Neural crest cell (in vitro differentiated cells): Measurements from ENCODE around the gene ZNF549. TPM values are rescaled to one million over a fixed set of nuclear protein-coding genes. Genes with fewer than 3 reads are reported as not detected.

Source experiments
- DNase-seq: peaks from one replicate; pipeline ENCODE4 v3.0.0; 2021; ENCODE audit warnings: low read depth, mixed read lengths, low spot score
- H3K27ac Mint-ChIP-seq: one replicate; pipeline ENCODE4 v1.8.0; 2021; ENCODE audit warnings: mild to moderate bottlenecking, mixed read lengths; ENCODE audit not compliant: unreplicated experiment
- H3K27me3 Mint-ChIP-seq: 2 replicates; pipeline ENCODE4 v1.8.0; 2021; ENCODE audit warnings: low read depth, mild to moderate bottlenecking, mixed read lengths
- H3K36me3 Mint-ChIP-seq: 2 replicates; pipeline ENCODE4 v1.8.0; 2021; ENCODE audit warnings: low read depth, mild to moderate bottlenecking, mixed read lengths
- H3K4me1 Mint-ChIP-seq: 2 replicates; pipeline ENCODE4 v1.8.0; 2021; ENCODE audit warnings: mixed read lengths
- H3K4me3 Mint-ChIP-seq: one replicate; pipeline ENCODE4 v1.8.0; 2021; ENCODE audit warnings: mild to moderate bottlenecking, mixed read lengths
- H3K9me3 Mint-ChIP-seq: 2 replicates; pipeline ENCODE4 v1.8.0; 2021; ENCODE audit warnings: mixed read lengths
- total RNA-seq: library from RNA; stranded (reverse); gene quantifications from 2 replicates; pipeline ENCODE4 v1.2.1, GENCODE V29; 2021
- TF ChIP-seq, protein P1 (sequence below): fragments of 200-600 bp; sonication (generic); conservative IDR thresholded peaks from 2 replicates; pipeline ENCODE4 v1.5.0; 2021; ENCODE audit warnings: antibody characterized with exemption, mild to moderate bottlenecking

The ZNF549 gene
- total RNA-seq, 1 donor from 2014 or later, result 10.6 TPM

DNA sequence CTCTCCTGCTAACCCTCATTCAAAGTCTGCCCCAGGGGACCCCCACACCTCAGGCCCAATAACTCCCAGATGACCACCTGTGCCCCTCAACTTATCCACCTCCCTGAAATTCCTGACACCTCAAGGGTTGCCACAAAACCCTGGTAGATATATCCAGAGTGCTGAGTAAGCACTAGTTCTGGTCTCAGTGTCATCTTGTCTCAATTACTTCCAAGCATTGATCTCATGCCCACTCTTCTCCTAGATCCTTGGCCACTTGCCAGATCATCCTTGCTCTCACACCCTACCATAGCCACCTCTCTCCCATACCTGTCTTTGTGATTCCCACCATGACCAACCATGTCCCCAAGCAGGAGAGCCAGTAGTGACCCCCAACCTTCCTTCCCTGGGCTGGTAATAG is 49.5 kb downstream of the ZNF549 start:
- Mint-ChIP-seq H3K27ac (no peak overlapping the region), H3K4me1 (peaks cover 19% of the 10 kb centered on the region), H3K4me3 (peak overlapping the region; percentile 81), H3K27me3 (no peaks in the 10 kb centered on the region), H3K9me3 (peaks cover 36% of the 10 kb centered on the region), H3K36me3 (peaks cover 73% of the 10 kb centered on the region)
- TF ChIP-seq, protein P1, sequence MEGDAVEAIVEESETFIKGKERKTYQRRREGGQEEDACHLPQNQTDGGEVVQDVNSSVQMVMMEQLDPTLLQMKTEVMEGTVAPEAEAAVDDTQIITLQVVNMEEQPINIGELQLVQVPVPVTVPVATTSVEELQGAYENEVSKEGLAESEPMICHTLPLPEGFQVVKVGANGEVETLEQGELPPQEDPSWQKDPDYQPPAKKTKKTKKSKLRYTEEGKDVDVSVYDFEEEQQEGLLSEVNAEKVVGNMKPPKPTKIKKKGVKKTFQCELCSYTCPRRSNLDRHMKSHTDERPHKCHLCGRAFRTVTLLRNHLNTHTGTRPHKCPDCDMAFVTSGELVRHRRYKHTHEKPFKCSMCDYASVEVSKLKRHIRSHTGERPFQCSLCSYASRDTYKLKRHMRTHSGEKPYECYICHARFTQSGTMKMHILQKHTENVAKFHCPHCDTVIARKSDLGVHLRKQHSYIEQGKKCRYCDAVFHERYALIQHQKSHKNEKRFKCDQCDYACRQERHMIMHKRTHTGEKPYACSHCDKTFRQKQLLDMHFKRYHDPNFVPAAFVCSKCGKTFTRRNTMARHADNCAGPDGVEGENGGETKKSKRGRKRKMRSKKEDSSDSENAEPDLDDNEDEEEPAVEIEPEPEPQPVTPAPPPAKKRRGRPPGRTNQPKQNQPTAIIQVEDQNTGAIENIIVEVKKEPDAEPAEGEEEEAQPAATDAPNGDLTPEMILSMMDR, result no peak
- no peak for DNase-seq

DNA sequence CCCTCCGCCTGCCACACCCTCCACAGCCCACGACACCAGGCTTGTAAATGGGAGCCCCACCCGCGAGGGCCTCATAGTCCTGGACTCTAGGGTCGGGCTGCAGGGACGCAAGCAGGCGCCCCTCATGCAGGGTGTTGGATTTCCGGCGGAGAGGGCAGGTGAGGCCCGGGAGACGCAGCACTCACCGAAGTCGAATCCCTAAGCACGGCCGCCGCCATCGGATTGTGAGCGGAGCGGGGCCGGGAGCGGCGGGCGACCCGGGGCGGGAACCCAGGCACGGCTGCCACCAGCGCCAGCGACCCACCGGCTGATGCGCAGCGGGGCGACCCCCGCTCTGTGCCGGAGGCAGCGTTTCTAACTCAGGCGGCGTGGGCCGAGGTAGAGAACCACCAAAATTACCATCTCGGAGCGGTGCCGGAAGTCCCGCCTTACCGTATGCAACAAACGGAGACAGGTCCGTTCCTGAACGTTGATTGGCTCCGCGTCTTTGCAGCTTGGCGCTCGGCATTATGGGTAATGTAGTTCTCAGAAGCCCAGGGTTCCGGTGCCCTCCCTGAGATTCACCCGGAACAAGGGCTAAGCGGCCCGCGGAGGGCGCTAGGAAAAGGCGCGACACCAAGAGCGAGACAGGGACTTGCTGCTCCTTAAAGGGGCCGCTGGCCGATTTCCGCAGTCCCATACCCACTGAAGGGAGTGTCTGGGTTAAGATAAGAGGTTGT is 51.5 kb downstream of the ZNF549 start, which contains the start of gene ZNF416:
Gene ZNF416 (minus strand): TSS at position 425 of the 719 bp plus-strand sequence. CDS start 207 bp downstream, at position 218.
- peaks cover 40% of the 10 kb centered on the region for H3K9me3 Mint-ChIP-seq

DNA sequence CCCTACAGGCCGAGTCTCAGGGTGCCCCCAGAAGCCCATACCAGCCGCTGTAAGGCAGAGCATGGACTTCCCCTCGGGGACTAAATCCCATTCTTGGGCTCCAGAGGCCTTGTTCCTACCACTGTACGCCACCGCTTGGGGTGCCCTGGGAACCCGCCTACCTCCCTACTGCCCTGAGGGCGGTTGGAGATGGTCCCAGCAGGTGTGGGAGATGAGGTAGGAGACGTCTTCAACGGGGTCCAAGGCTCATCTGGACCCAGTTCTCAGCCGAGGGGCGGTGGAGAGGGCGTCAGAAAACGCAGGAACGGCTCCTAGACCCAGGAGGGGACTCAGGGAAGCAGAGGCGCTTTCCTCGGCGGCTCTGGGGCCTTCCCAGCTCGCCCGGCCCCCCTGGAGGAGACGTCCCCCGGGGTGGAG is 56.0 kb downstream of the ZNF549 start:
- TF ChIP-seq, protein P1, result no peak
- no peak for DNase-seq
- no peak overlapping the region for H3K27ac Mint-ChIP-seq
- H3K9me3 Mint-ChIP-seq, result peaks cover 38% of the 10 kb centered on the region
- H3K4me1 Mint-ChIP-seq, result peaks cover 27% of the 10 kb centered on the region
- H3K27me3 Mint-ChIP-seq, result no peaks in the 10 kb centered on the region
- peaks cover 54% of the 10 kb centered on the region for H3K36me3 Mint-ChIP-seq
- H3K4me3 Mint-ChIP-seq, result no peak overlapping the region

More for the DNA sequence above, 51.5 kb downstream of the ZNF549 start, which contains the start of gene ZNF416:
- H3K27me3 Mint-ChIP-seq, result no peaks in the 10 kb centered on the region
- TF ChIP-seq, protein P1, result no peak
- no peak within 1 kb of the TSS for H3K27ac Mint-ChIP-seq
- H3K36me3 Mint-ChIP-seq, result peaks cover 61% of the 10 kb centered on the region
- H3K4me1 Mint-ChIP-seq, result peaks cover 21% of the 10 kb centered on the region
- peak within 1 kb of the TSS; percentile 86 for H3K4me3 Mint-ChIP-seq
- peak; percentile 90 for DNase-seq

DNA sequence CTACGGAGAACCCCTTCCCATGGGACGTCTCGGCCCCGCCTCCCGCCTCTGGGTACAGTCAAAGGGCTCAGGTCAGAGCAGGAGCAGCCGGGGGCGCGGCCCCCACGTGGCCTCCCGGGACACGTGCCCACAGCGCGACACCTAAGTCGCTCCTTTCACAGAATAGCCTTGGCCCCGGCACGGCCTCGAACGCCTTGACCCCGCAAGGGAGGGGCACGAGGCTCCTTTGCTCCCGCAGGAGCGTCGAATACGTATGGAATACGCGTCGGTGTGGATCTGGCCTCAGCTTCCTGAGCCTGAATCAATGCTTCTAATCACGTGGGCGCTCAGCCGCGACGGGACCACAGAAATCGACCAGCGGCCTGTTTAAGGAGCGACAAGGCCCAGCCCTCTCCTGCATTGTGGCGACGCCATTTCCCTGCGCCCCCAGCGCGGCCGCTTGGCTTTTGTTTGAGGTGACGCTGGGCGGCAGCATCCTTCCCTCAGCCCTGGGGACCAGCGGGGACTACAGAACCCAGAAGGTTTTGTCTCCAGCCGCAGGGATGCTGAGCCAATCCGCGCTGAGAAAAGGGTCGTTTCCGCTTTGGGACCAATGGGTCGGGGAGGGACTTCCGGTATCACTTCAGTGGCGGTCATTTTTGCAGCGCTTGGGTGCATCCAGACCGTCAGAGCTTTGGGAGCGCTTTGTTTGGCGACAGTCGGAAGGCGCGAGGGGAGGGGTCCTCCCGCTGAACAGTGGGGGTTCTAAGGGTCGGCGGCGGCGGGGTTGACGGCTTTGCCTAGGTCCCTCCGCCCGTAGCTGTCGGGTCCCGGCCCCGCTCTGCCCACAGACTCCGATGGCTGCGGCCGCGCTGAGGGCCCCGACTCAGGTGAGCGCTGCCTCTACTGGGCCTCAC is 56.6 kb downstream of the ZNF549 start, which contains the start of gene ZIK1:
Gene ZIK1 (plus strand): TSS at position 625 of the 896 bp plus-strand sequence. CDS start 212 bp downstream, at position 837.
- Mint-ChIP-seq H3K27ac (peak within 1 kb of the TSS; percentile 96), H3K4me3 (peak within 1 kb of the TSS; percentile 94), H3K4me1 (peaks cover 25% of the 10 kb centered on the region), H3K9me3 (peaks cover 42% of the 10 kb centered on the region), H3K36me3 (peaks cover 57% of the 10 kb centered on the region), H3K27me3 (no peaks in the 10 kb centered on the region)
- DNase-seq, result peak; percentile 82
- TF ChIP-seq, protein P1, result no peak

DNA sequence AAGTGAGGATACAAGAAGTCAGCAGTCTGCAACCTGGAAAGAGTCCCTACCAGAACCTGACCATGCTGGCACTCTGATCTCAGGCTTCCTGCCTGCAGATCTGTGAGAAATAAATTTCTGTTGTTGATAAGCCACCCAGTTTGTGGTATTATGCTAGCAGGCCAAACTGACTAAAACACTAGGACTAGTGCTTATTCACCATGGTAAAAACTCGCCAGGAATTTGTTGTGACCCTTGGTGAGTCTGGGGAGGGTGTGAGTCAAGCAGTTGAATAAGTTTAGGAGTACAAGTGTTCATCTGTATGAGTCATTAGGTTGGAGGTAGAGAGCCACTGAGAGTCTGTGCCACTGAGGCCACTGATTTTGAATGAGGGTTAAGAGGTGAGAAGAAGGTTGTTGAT is 60.4 kb downstream of the ZNF549 start:
- H3K4me1 Mint-ChIP-seq, result peaks cover 20% of the 10 kb centered on the region
- DNase-seq, result no peak
- no peak overlapping the region for H3K27ac Mint-ChIP-seq
- no peaks in the 10 kb centered on the region for H3K27me3 Mint-ChIP-seq
- H3K4me3 Mint-ChIP-seq, result peak overlapping the region; percentile 17
- H3K9me3 Mint-ChIP-seq, result peaks cover 40% of the 10 kb centered on the region
- TF ChIP-seq, protein P1, result no peak
- peaks cover 82% of the 10 kb centered on the region for H3K36me3 Mint-ChIP-seq
